ENCODE results near the gene CKMT2. TPM values are rescaled to one million over a fixed set of nuclear protein-coding genes. Genes with fewer than 3 reads are reported as not detected.

CKMT2 gene
- total and polyA plus RNA-seq, 2 of the 4 experiments (the other 2 are of a cell fraction) = 0.21 to 0.36 TPM

DNA sequence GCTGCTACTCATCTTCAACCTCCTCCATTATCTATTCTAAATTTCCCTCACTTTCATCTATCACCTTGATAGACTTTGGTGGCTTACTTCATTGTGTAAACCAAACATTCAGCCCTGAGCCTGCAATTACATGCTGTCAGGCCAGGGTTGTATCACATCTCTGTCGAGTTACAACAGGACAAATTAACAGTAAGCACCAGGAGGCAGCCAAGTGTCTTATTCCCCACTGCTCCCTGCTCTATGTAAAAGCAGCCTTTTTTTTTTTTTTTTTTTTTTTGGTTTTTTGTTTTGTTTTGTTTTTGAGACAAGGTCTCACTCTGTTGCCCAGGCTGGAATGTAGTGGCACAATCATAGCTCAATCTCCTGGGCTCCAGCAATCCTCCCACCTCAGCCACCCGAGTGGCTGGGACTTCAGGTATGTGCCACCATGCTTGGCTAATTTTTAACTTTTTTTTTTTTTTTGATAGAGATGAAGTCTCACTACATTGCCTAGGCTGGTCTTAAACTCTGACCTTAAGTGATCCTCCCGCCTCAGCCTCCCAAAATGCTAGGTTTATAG, 53.0 kb downstream of the CKMT2 start:
- H2BK5ac ChIP-seq (ENCODE audit: low read depth, low read length, poor library complexity, severe bottlenecking) = no peak overlapping the region
- no peaks in the 10 kb centered on the region; the same call in 1 of the 2 replicates for H3K4me1 ChIP-seq (ENCODE audit: control insufficient read depth, insufficient read depth, low read length)
- TF ChIP-seq NFE2L2 (IDR thresholded peaks at IDR 0.05; ENCODE audit: low read depth, low read length) (no peak), POLR2A (IDR thresholded peaks at IDR 0.05; ENCODE audit: low read depth, low read length) (no peak), CHD1 (IDR thresholded peaks at IDR 0.05; ENCODE audit: low read depth, low read length) (no peak), MXI1 (IDR thresholded peaks at IDR 0.05; ENCODE audit: borderline replicate concordance, low read depth, low read length) (no peak), RAD21 (IDR thresholded peaks at IDR 0.05; ENCODE audit: low read length) (no peak), SMC3 (IDR thresholded peaks at IDR 0.05; ENCODE audit: low read depth, low read length) (no peak), FOS (IDR thresholded peaks at IDR 0.05; ENCODE audit: low read depth, low read length) (no peak), MAZ (IDR thresholded peaks at IDR 0.05; ENCODE audit: borderline replicate concordance, low read depth, low read length) (no peak)
- TF ChIP-seq, protein P1, sequence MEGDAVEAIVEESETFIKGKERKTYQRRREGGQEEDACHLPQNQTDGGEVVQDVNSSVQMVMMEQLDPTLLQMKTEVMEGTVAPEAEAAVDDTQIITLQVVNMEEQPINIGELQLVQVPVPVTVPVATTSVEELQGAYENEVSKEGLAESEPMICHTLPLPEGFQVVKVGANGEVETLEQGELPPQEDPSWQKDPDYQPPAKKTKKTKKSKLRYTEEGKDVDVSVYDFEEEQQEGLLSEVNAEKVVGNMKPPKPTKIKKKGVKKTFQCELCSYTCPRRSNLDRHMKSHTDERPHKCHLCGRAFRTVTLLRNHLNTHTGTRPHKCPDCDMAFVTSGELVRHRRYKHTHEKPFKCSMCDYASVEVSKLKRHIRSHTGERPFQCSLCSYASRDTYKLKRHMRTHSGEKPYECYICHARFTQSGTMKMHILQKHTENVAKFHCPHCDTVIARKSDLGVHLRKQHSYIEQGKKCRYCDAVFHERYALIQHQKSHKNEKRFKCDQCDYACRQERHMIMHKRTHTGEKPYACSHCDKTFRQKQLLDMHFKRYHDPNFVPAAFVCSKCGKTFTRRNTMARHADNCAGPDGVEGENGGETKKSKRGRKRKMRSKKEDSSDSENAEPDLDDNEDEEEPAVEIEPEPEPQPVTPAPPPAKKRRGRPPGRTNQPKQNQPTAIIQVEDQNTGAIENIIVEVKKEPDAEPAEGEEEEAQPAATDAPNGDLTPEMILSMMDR (conservative IDR thresholded peaks at IDR 0.05; ENCODE audit: low read depth, low read length) = no peak
- intact Hi-C loops (cut with micrococcal nuclease) = no loop called here
- ChIA-PET CTCF (no interaction called here), POLR2A (ENCODE audit: unreplicated experiment) (no interaction called here)
- peaks cover 9% of the 10 kb centered on the region; the same call in 1 of the 2 replicates for H3K9me1 ChIP-seq (ENCODE audit: insufficient read depth, low read length)
- H3K4ac ChIP-seq (ENCODE audit: low read depth, low read length) = no peak overlapping the region
- H2BK20ac ChIP-seq (ENCODE audit: low read depth, low read length) = no peak overlapping the region
- peaks cover 8% of the 10 kb centered on the region; the same call in 1 of the 2 replicates for H4K20me1 ChIP-seq (ENCODE audit: insufficient read depth, low read length)
- peaks cover 10 to 36% of the 10 kb centered on the region in 2 experiments; a peak in 3 of 4 replicates for H3K79me1 ChIP-seq (ENCODE audit: low read depth in 1 of 2, low read length in 2 of 2)
- no peak overlapping the region for H3K27ac ChIP-seq (ENCODE audit: insufficient read depth, low read length)
- dilution Hi-C loops (cut with HindIII; ENCODE audit: low sequenced_read_pairs, unreplicated experiment) = no loop called here
- in situ Hi-C loops (cut with MboI; ENCODE audit: low sequenced_read_pairs) = no loop called here
- no peak overlapping the region for H3K14ac ChIP-seq (replicated peaks; ENCODE audit: low read depth, low read length)
- H3K9me3 ChIP-seq (ENCODE audit: control insufficient read depth, insufficient read depth, low read length) = no peaks in the 10 kb centered on the region
- H3K27me3 ChIP-seq (ENCODE audit: control insufficient read depth, insufficient read depth, low read length) = no peaks in the 10 kb centered on the region
- no peak overlapping the region for H3K4me2 ChIP-seq (ENCODE audit: low read depth, low read length)
- no peak overlapping the region for H2BK15ac ChIP-seq (ENCODE audit: low read depth, low read length)
- ATAC-seq (ENCODE audit: low read depth) = no peak
- H2AFZ ChIP-seq (replicated peaks; ENCODE audit: low read length, poor library complexity) = no peak overlapping the region
- H3K23ac ChIP-seq (ENCODE audit: low read depth, low read length) = no peak overlapping the region
- no peak overlapping the region for H4K5ac ChIP-seq (ENCODE audit: low read depth, low read length)
- no peak overlapping the region for H2AK9ac ChIP-seq (replicated peaks; ENCODE audit: low read depth, low read length, poor library complexity)
- no peak overlapping the region for H3K56ac ChIP-seq (ENCODE audit: extremely low read depth, insufficient read depth, low read length)
- H4K91ac ChIP-seq (ENCODE audit: insufficient read depth, low read depth, low read length) = no peak overlapping the region
- no peak overlapping the region for H2AK5ac ChIP-seq (ENCODE audit: low read depth, low read length)
- no peak overlapping the region for H4K8ac ChIP-seq (ENCODE audit: low read depth in 2 of 2, low read length in 2 of 2)
- WGBS, 2 experiments (ENCODE audit: extremely low coverage in 2 of 2, insufficient read length in 1 of 2) = no CpG with 5 or more reads among the region's 3 CpGs
- no peak overlapping the region for H2BK120ac ChIP-seq (ENCODE audit: low read depth, low read length)
- H3K18ac ChIP-seq (ENCODE audit: low read depth, low read length) = no peak overlapping the region
- no peaks in the 10 kb centered on the region for H3K36me3 ChIP-seq (ENCODE audit: control insufficient read depth, insufficient read depth, low read length)
- BruUV-seq (replicated peaks) = no TSS peak
- H3K9ac ChIP-seq (ENCODE audit: low read depth, low read length) = no peak overlapping the region
- DNase-seq = no peak
- no peak overlapping the region for H3K4me3 ChIP-seq (ENCODE audit: insufficient read depth, low read depth, low read length)

Measured in IMR-90 (cell line).